Adrenal gland (tissue), 12 donors: ENCODE measurements around the gene CNTN1. TPM values are rescaled to one million over a fixed set of nuclear protein-coding genes. Genes with fewer than 3 reads are reported as not detected.

ENCODE experiments used
- DNase-seq, 7 donors: peaks; one replicate each; pipeline ENCODE4 v3.0.0-alpha.2; 2019 to 2020
- H3K27ac ChIP-seq, 5 donors: fragments of 200-600 bp; sonication (generic) in 4 of 5; 1 replicate in 3 of 5; 2 replicates in 2 of 5; pipeline versions ENCODE4 v1.5.1 to v1.8.0; 2016 to 2020; ENCODE audit warnings: mild to moderate bottlenecking in 1 of 5
- H3K27me3 ChIP-seq: fragments of 200-600 bp; 2 replicates; pipeline ENCODE4 v1.8.0; 2021
- H3K36me3 ChIP-seq, 2 donors: fragments of 200-600 bp; replicated peaks in 1 of 2; 1 replicate in 1 of 2; 2 replicates in 1 of 2; pipeline versions ENCODE4 v1.5.1 to v1.8.0; 2018 to 2022
- H3K4me1 ChIP-seq, 2 donors: fragments of 200-600 bp; replicated peaks in 1 of 2; 1 replicate in 1 of 2; 2 replicates in 1 of 2; pipeline versions ENCODE4 v1.5.1 to v1.8.0; 2018 to 2021
- H3K4me3 ChIP-seq, 4 donors: fragments of 200-600 bp; sonication (generic) in 3 of 4; one replicate each; pipeline ENCODE4 v1.5.1; 2016 to 2018
- H3K9me3 ChIP-seq, 3 donors: fragments of 200-600 bp; sonication (generic) in 1 of 3; replicated peaks in 1 of 3; 1 replicate in 2 of 3; 2 replicates in 1 of 3; pipeline versions ENCODE4 v1.5.1 to v1.8.0; 2016 to 2021
- POLR2A ChIP-seq, 2 donors: fragments of 450-650 bp; IDR thresholded peaks; one replicate each; pipeline ENCODE4 v1.6.1; 2017; ENCODE audit warnings: antibody characterized with exemption in 2 of 2, mild to moderate bottlenecking in 2 of 2, moderate library complexity in 1 of 2
- WGBS, 4 donors: extraction: QIAGEN DNeasy Blood & Tissue Kit in 2 of 4; methylation state at CpG; one replicate each; pipeline versions ENCODE4 v1.1.5 to v1.1.7; 2013 to 2017; 5-methylcytosine and 5-hydroxymethylcytosine counted together
- intact Hi-C, 2 donors: fragments of 100-400 bp; cut with DNase I; formaldehyde crosslinking; loops; one replicate each; pipeline versions ENCODE4 v1.14.1 to v1.15.0; 2022 to 2023
- polyA plus RNA-seq, 3 donors: library from polyadenylated mRNA; stranded (reverse); fragments of 200-250 nt in 2 of 3; fragments of 350-450 nt in 1 of 3; fragmentation: Illumina TruSeq in 1 of 3; extraction: RNeasy Lipid Tissue Mini Kit (QIAGEN cat#74804) in 1 of 3; gene quantifications; one replicate each; pipeline ENCODE4 v1.2.3, GENCODE V29; 2013 to 2014
- total RNA-seq, 9 donors: library from RNA; depleted of rRNA in 4 of 9; stranded (reverse); fragments of >200 nt in 4 of 9; fragments of 120-200 nt in 1 of 9; fragmentation: NEBNext Ultra II Directional in 1 of 9; extraction: Animal tissue kit (Norgen Biotek cat#: 25700) in 1 of 9; gene quantifications; one replicate each; pipeline versions ENCODE4 v1.1.0 to v1.2.4, GENCODE V29; 2013 to 2023
- TF ChIP-seq, protein P1 (sequence below), 6 experiments: fragments of 450-650 bp in 4 of 6; fragments of 200-600 bp in 2 of 6; sonication (generic) in 1 of 6; IDR thresholded peaks; 1 replicate in 5 of 6; 2 replicates in 1 of 6; pipeline versions ENCODE4 v1.5.1 to v1.8.0; 2016 to 2021; ENCODE audit warnings: antibody characterized with exemption in 6 of 6, mild to moderate bottlenecking in 2 of 6, moderate library complexity in 1 of 6
- donor health status: healthy with polysubstance abuse.
- donor health status: Bipolar disorder and iron deficiency.
- donor health status: DM: yes; HTN: yes; CAD: no.
- donor health status: DM: no; HTN: no; CAD: no.
- donor health status: DM: no; HTN: no; CAD: no.
- donor health status: DM: yes; HTN: yes; CAD: no.

The CNTN1 gene
- total and polyA plus RNA-seq, 12 donors = 3.8 to 76.8 (median 20.7) TPM

DNA sequence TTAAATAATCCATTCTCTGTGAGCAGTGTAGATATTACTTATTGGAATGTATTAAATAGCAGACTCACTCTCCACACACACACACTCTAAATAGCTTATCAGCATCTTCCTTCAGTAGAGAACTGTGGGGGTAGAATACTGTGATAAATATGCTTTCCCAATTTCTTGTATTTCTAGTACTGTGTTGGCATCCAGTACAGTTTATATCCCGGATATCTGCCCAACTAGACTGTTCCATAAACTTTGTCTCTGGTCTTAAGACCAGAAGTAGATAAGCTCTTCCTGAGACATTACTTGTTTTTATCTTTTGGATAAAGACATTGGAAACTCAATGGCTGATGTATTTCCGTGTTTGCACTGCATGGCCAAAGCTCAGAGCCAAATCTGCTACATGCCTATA, 359.7 kb downstream of the CNTN1 start:
- no peak overlapping the region for H3K27ac ChIP-seq
- DNase-seq = no peak
- H3K36me3 ChIP-seq = no peaks in the 10 kb centered on the region
- H3K27me3 ChIP-seq = no peaks in the 10 kb centered on the region
- H3K4me1 ChIP-seq = no peaks in the 10 kb centered on the region
- WGBS, 4 donors = 47 to 70% (median 58%) methylated on average over 2 of the region's 2 CpGs
- no peak for TF ChIP-seq POLR2A (IDR thresholded peaks at IDR 0.05)
- TF ChIP-seq, protein P1, sequence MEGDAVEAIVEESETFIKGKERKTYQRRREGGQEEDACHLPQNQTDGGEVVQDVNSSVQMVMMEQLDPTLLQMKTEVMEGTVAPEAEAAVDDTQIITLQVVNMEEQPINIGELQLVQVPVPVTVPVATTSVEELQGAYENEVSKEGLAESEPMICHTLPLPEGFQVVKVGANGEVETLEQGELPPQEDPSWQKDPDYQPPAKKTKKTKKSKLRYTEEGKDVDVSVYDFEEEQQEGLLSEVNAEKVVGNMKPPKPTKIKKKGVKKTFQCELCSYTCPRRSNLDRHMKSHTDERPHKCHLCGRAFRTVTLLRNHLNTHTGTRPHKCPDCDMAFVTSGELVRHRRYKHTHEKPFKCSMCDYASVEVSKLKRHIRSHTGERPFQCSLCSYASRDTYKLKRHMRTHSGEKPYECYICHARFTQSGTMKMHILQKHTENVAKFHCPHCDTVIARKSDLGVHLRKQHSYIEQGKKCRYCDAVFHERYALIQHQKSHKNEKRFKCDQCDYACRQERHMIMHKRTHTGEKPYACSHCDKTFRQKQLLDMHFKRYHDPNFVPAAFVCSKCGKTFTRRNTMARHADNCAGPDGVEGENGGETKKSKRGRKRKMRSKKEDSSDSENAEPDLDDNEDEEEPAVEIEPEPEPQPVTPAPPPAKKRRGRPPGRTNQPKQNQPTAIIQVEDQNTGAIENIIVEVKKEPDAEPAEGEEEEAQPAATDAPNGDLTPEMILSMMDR (IDR thresholded peaks at IDR 0.05) = no peak
- no peak overlapping the region for H3K4me3 ChIP-seq
- intact Hi-C loops = no loop called here
- H3K9me3 ChIP-seq = no peaks in the 10 kb centered on the region

DNA sequence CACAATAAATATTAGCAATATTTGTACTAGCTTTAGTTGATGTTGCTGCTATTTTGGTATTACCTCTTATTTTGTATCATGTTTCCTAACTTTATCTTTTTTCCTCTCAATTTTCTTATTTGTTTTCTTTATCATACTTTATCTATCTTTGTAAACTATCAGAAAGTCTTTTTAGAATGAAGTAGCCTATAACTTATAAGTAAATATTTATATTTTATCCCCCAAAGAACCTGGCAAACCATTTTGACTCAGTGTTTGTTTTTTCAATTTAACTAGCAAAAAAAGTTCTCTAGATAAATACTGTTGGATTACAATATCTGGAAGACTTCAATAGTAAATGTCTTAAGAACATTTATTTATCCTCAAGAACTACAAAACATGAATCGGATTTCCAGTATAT, 360.2 kb downstream of the CNTN1 start:
- no peak for TF ChIP-seq POLR2A (IDR thresholded peaks at IDR 0.05)
- TF ChIP-seq, protein P1 (IDR thresholded peaks at IDR 0.05) = no peak
- 47 to 61% (median 56%) methylated on average over 1 of the region's 1 CpG for WGBS, 4 donors
- H3K4me1 ChIP-seq = no peaks in the 10 kb centered on the region
- no peak overlapping the region for H3K4me3 ChIP-seq
- H3K9me3 ChIP-seq = no peaks in the 10 kb centered on the region
- DNase-seq = no peak
- no peak overlapping the region for H3K27ac ChIP-seq
- no peaks in the 10 kb centered on the region for H3K27me3 ChIP-seq
- no peaks in the 10 kb centered on the region for H3K36me3 ChIP-seq
- intact Hi-C loops = no loop called here

DNA sequence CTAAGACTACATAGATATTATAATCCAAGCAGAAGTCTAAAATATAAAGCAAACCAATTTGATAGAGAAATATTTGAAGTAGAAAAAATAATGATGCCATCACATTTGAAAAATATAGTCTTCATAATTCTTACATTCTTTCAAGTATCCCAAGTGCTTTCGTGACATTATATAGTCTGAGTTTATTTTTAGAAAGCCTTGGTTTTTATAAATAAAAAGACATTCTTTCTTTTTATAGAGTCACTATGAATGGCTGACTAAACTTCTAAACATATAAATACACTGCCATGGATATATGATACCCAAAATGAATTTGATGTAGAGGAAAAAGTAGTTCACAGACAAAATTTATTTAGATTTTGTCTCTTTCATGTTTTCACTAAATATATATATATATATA, 360.8 kb downstream of the CNTN1 start:
- intact Hi-C loops = no loop called here
- Histone ChIP-seq H3K4me1 (no peaks in the 10 kb centered on the region), H3K36me3 (no peaks in the 10 kb centered on the region), H3K4me3 (no peak overlapping the region), H3K9me3 (no peaks in the 10 kb centered on the region), H3K27ac (no peak overlapping the region), H3K27me3 (no peaks in the 10 kb centered on the region)
- TF ChIP-seq, protein P1 (IDR thresholded peaks at IDR 0.05) = no peak
- TF ChIP-seq POLR2A (IDR thresholded peaks at IDR 0.05) = no peak
- WGBS, 4 donors = 37 to 62% (median 46%) methylated on average over 1 of the region's 1 CpG
- no peak for DNase-seq

DNA sequence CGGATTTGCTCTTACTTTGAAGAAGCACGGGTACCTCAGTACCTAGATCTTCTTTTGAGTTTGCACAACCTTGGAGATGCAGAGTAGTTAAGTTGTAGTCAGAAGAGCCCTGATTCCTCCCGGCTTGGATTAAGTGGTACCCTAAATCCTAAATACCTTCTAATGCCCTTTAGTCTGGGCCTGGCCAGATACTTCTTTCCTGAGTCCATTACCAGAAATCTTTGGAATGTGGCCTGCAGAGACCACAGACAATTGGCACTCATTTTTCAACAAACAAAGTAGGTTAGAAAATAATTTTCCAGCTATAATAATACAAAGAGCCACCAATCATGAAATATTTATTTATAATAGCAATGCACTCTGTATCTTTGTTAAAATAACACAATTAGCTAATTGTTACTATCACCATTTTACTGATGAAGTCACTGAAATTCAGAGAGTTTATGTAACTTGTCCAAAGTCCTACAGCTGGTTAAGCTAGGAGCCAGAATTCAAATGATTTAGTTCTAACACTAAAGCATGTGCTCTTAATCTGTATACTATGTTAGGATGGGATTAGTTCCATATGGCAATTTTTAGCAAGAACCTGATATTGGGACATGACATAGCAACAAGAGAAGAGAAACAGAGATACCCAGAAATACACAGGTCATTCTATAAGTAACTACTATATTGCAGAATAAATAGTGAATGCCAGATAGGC, 363.8 kb downstream of the CNTN1 start:
- TF ChIP-seq, protein P1 (IDR thresholded peaks at IDR 0.05) = no peak
- no peak for TF ChIP-seq POLR2A (IDR thresholded peaks at IDR 0.05)
- no peaks in the 10 kb centered on the region for H3K9me3 ChIP-seq
- WGBS, 4 donors = 63 to 80% (median 69%) methylated on average over 3 of the region's 3 CpGs
- H3K27me3 ChIP-seq = no peaks in the 10 kb centered on the region
- H3K4me3 ChIP-seq = no peak overlapping the region
- H3K27ac ChIP-seq = no peak overlapping the region
- no peaks in the 10 kb centered on the region for H3K4me1 ChIP-seq
- intact Hi-C loops = no loop called here
- no peaks in the 10 kb centered on the region for H3K36me3 ChIP-seq
- no peak for DNase-seq
